Measurements from ENCODE around the gene SOX21. TPM values are rescaled to one million over a fixed set of nuclear protein-coding genes. Genes with fewer than 3 reads are reported as not detected.

SOX21 gene
- polyA plus RNA-seq, 3 donors: 0.15 to 0.28 (median 0.27) TPM

Other genes with a start within 250 kb of the SOX21 start
- under 1 TPM; 0.26 to 0.39 (median 0.27) TPM for gene DCT, start 232.9 kb downstream of the SOX21 start, polyA plus RNA-seq (ENCODE audit: insufficient read length in 3 of 3)
- gene TGDS, start 116.4 kb downstream of the SOX21 start, polyA plus RNA-seq (ENCODE audit: insufficient read length in 3 of 3): 10 to 100 TPM; 18.8 to 21.6 (median 21.0) TPM
- 1 to 10 TPM; 8.1 to 9.9 (median 8.1) TPM for gene GPR180, start 110.7 kb downstream of the SOX21 start, polyA plus RNA-seq (ENCODE audit: insufficient read length in 3 of 3)